Thyroid gland (tissue), 4 donors: Measurements from ENCODE around the gene BACE1. TPM values are rescaled to one million over a fixed set of nuclear protein-coding genes. Genes with fewer than 3 reads are reported as not detected.

Experiments
- DNase-seq, 2 donors: peaks; one replicate each; pipeline ENCODE4 v3.0.0-alpha.2; 2019
- H3K27ac ChIP-seq, 3 donors: fragments of 200-600 bp; sonication (generic); 1 replicate in 2 of 3; 2 replicates in 1 of 3; pipeline ENCODE4 v1.5.1; 2016 to 2019; ENCODE audit warnings: mild to moderate bottlenecking in 1 of 3, moderate library complexity in 1 of 3
- H3K27me3 ChIP-seq: fragments of 200-600 bp; sonication (generic); one replicate; pipeline ENCODE4 v1.5.1; 2019
- H3K36me3 ChIP-seq, 2 donors: fragments of 200-600 bp; sonication (generic); one replicate each; pipeline ENCODE4 v1.5.1; 2016 to 2019
- H3K4me1 ChIP-seq, 2 donors: fragments of 200-600 bp; sonication (generic); one replicate each; pipeline ENCODE4 v1.5.1; 2017 to 2019
- H3K4me3 ChIP-seq, 3 donors: fragments of 200-600 bp; sonication (generic); replicated peaks in 1 of 3; 1 replicate in 2 of 3; 2 replicates in 1 of 3; pipeline ENCODE4 v1.5.1; 2016; ENCODE audit warnings: mild to moderate bottlenecking in 1 of 3
- H3K9me3 ChIP-seq: fragments of 200-600 bp; sonication (generic); one replicate; pipeline ENCODE4 v1.5.1; 2017
- POLR2A ChIP-seq, 2 donors: fragments of 450-650 bp; IDR thresholded peaks; one replicate each; pipeline ENCODE4 v1.6.1; 2017; ENCODE audit warnings: antibody characterized with exemption in 2 of 2, mild to moderate bottlenecking in 2 of 2, moderate library complexity in 1 of 2
- WGBS, 2 donors: methylation state at CpG; one replicate each; pipeline ENCODE4 v1.1.5; 2017; 5-methylcytosine and 5-hydroxymethylcytosine counted together
- intact Hi-C: fragments of 100-400 bp; cut with DNase I; formaldehyde crosslinking; loops from one replicate; pipeline ENCODE4 v1.15.1; 2023
- total RNA-seq, 4 donors: library from RNA; depleted of rRNA; stranded (reverse); fragments of >200 nt; gene quantifications; one replicate each; pipeline ENCODE4 v1.2.3, GENCODE V29; 2016
- TF ChIP-seq, protein P1 (sequence below), 6 experiments: fragments of 200-600 bp in 3 of 6; fragments of 450-650 bp in 3 of 6; sonication (generic) in 3 of 6; IDR thresholded peaks; one replicate each; pipeline ENCODE4 v1.5.1; 2016 to 2019; ENCODE audit warnings: antibody characterized with exemption in 6 of 6, mild to moderate bottlenecking in 2 of 6, inconsistent platforms in 1 of 6, moderate library complexity in 1 of 6

Gene BACE1
- total RNA-seq, 4 donors from 2014 or later = 17.6 to 28.4 (median 21.4) TPM

DNA sequence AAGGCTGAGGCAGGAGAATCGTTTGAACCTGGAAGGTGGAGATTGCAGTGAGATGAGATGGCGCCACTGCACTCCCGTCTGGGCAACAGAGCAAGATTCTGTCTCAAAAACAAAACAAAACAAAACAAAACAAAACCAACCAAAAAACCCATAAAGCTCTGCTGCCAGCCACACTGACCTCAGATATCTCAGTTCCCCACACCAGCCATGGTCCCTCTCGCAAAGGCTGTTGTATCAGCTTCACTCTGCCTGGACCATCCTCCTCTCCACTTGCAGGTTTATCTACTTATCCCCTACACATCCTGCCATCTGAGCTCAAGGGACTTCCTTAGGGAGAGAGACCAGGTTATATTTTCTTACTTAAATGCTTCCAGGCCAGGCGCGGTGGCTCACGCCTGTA, 13.8 kb downstream of the BACE1 start:
- Histone ChIP-seq H3K36me3 (no peaks in the 10 kb centered on the region), H3K27me3 (no peaks in the 10 kb centered on the region), H3K27ac (no peak overlapping the region), H3K9me3 (no peaks in the 10 kb centered on the region), H3K4me1 (peaks cover 8% of the 10 kb centered on the region in 2 donors), H3K4me3 (no peak overlapping the region)
- 93% methylated on average over 6 to 7 of the region's 7 CpGs for WGBS, 2 donors
- DNase-seq = no peak
- no peak for TF ChIP-seq POLR2A (IDR thresholded peaks at IDR 0.05)
- TF ChIP-seq, protein P1, sequence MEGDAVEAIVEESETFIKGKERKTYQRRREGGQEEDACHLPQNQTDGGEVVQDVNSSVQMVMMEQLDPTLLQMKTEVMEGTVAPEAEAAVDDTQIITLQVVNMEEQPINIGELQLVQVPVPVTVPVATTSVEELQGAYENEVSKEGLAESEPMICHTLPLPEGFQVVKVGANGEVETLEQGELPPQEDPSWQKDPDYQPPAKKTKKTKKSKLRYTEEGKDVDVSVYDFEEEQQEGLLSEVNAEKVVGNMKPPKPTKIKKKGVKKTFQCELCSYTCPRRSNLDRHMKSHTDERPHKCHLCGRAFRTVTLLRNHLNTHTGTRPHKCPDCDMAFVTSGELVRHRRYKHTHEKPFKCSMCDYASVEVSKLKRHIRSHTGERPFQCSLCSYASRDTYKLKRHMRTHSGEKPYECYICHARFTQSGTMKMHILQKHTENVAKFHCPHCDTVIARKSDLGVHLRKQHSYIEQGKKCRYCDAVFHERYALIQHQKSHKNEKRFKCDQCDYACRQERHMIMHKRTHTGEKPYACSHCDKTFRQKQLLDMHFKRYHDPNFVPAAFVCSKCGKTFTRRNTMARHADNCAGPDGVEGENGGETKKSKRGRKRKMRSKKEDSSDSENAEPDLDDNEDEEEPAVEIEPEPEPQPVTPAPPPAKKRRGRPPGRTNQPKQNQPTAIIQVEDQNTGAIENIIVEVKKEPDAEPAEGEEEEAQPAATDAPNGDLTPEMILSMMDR (IDR thresholded peaks at IDR 0.05) = no peak
- intact Hi-C loops = no loop called here

DNA sequence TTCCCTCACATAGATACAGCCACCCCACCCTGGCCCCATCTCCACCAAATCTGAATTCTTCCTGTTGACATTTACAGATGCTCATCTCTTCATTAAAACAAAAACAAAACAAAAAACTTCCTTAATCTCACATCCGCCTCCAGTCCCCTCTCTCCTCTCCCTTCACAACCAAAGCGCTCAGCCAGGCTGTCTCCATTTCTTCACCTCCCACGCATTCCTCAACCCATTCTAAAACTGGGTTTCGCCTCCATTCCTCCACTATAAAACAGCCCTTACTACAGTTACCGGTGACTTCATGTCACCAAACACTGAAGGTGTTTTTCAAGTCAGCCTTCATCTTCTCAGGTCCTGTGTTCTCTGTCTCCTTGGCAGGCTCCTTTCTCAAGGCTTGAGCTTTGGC, 15.3 kb downstream of the BACE1 start:
- Histone ChIP-seq H3K27ac (no peak overlapping the region), H3K27me3 (no peaks in the 10 kb centered on the region), H3K36me3 (no peaks in the 10 kb centered on the region), H3K4me3 (no peak overlapping the region), H3K4me1 (peaks cover 8% of the 10 kb centered on the region in 2 donors), H3K9me3 (no peaks in the 10 kb centered on the region)
- DNase-seq = no peak
- TF ChIP-seq POLR2A (IDR thresholded peaks at IDR 0.05) = no peak
- TF ChIP-seq, protein P1 (IDR thresholded peaks at IDR 0.05) = no peak
- intact Hi-C loops = no loop called here
- 76 to 79% methylated on average over 5 of the region's 5 CpGs for WGBS, 2 donors

DNA sequence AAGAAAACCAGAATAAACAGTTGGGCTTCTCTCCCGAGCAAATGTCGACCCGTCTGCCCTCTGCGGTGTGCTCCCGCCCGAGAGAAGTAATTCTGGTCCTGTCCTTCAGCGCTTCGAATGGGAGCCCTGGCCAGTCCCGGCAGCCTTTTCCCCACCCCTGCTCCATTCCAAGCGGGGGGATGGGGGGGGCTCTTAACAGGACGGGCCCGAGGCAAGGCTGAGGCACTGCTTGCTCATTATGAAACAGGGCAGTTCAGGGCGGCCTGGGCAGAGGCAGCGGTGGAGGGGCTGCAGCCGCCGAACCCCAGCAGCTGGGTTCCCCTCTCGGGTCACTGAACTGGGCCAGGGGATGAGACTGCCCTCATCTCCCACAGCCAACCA, 15.8 kb downstream of the BACE1 start:
- Histone ChIP-seq H3K27ac (no peak overlapping the region), H3K4me1 (peaks cover 8% of the 10 kb centered on the region in 2 donors), H3K4me3 (no peak overlapping the region), H3K9me3 (no peaks in the 10 kb centered on the region), H3K36me3 (no peaks in the 10 kb centered on the region), H3K27me3 (no peaks in the 10 kb centered on the region)
- DNase-seq = peak; percentile 53 to 67
- intact Hi-C loops = no loop called here
- WGBS, 2 donors = 11 to 21% methylated on average over 14 to 17 of the region's 17 CpGs
- TF ChIP-seq POLR2A (IDR thresholded peaks at IDR 0.05) = no peak
- TF ChIP-seq, protein P1 (IDR thresholded peaks at IDR 0.05) = no peak

DNA sequence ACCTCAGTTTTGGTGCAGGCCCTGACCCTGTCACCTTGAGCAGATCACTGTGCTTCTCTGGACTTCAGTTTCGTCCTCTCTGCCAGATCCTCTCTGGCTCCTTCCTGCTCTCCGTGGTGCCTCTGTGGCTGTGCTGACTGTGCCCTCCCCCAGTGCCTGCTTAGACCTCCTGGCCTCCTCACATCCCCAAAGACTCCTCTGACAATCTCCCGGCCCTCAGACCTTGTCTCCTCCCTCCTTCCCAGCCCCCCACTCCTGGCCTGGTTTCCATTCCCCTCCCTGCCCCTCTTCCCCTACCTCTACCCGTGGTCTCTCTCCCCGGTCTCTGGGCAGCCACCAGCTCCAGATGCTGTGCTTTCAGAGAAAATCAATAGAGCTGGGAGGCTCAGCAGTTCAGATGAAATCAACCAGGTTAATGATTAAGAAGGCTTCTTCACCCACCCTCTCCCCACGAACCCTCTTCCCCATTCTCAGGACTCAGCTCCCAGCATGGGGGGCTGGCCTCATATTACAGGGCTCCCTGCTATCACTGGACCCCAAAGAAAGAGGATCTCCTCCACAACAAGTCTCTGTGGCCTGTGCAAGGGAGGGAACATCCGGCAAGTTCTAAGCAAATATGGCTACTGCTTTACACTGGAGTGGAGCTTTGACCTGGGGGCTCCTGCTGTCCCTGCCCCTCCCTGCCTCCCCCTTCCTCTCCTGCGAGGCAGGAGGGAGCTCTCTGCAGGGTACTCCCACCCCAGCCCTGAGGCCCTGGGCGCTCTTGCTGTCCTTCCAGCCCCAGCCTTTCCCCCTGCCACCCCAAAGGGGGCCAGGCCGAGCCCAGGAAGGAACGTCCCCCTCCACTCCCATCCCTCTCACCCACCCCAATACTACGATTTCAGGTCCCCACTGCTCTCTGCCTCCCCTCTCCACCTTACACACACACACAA, 16.4 kb downstream of the BACE1 start:
- intact Hi-C loops = no loop called here
- TF ChIP-seq, protein P1 (IDR thresholded peaks at IDR 0.05) = no peak
- Histone ChIP-seq H3K27me3 (no peaks in the 10 kb centered on the region), H3K36me3 (no peaks in the 10 kb centered on the region), H3K27ac (no peak overlapping the region), H3K9me3 (no peaks in the 10 kb centered on the region), H3K4me3 (no peak overlapping the region), H3K4me1 (peaks cover 8% of the 10 kb centered on the region in 2 donors)
- WGBS, 2 donors = 59 to 68% methylated on average over 11 to 12 of the region's 12 CpGs
- no peak for DNase-seq

DNA sequence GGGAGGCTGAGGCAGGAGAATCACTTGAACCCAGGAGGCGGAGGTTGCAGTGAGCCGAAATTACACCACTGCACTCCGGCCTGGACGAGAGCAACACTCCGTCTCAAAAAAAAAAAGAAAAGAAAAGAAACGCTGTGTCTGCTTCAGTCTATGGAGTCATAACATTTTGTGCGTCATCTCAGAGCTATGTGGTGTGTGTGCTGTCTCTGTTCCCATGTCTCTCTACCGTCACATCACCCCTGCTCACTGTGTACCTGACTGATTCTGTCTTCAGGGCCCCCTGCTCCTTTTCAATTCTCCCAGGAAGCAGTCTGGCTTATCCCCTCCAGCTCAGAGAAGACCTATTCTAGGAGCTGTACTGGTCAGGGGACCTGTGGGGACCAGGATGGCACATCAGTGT, 17.9 kb downstream of the BACE1 start:
- Histone ChIP-seq H3K27me3 (no peaks in the 10 kb centered on the region), H3K4me3 (no peak overlapping the region), H3K36me3 (no peaks in the 10 kb centered on the region), H3K4me1 (peaks cover 8% of the 10 kb centered on the region in 2 donors), H3K27ac (no peak overlapping the region), H3K9me3 (no peaks in the 10 kb centered on the region)
- no peak for DNase-seq
- intact Hi-C loops = no loop called here
- 94 to 96% methylated on average over 8 of the region's 8 CpGs for WGBS, 2 donors
- TF ChIP-seq, protein P1 (IDR thresholded peaks at IDR 0.05) = no peak
- no peak for TF ChIP-seq POLR2A (IDR thresholded peaks at IDR 0.05)
